ENCODE measurements around the gene KCNQ1. TPM values are rescaled to one million over a fixed set of nuclear protein-coding genes. Genes with fewer than 3 reads are reported as not detected.
A peak's percentile ranks its signal among the peaks of the same experiment; 100 is the strongest.

The KCNQ1 gene
- total RNA-seq, 1 donor from 2014 or later, result 1.6 TPM

- TF ChIP-seq CTCF (IDR thresholded peaks at IDR 0.05; ENCODE audit: insufficient read depth, low read length, severe bottlenecking), result no peak
- no peaks in the 10 kb centered on the region for H3K27me3 ChIP-seq (ENCODE audit: control insufficient read depth, insufficient read depth, low read length)
- FAIRE-seq (no peak), DNase-seq (ENCODE audit: low read depth) (no peak)
- H3K36me3 ChIP-seq (ENCODE audit: control insufficient read depth, insufficient read depth, low read length), result no peaks in the 10 kb centered on the region
- H3K4me3 ChIP-seq (ENCODE audit: low read depth, low read length), result no peak overlapping the region
Observed at GRCh38 chr11:2706321-2706720, 261.5 kb downstream of the KCNQ1 start.

GRCh38 chr11:2707736-2708135 is 262.9 kb downstream of the KCNQ1 start:
- FAIRE-seq (no peak), DNase-seq (ENCODE audit: low read depth) (no peak)
- no peak for TF ChIP-seq CTCF (IDR thresholded peaks at IDR 0.05; ENCODE audit: insufficient read depth, low read length, severe bottlenecking)
- Histone ChIP-seq H3K36me3 (ENCODE audit: control insufficient read depth, insufficient read depth, low read length) (no peaks in the 10 kb centered on the region), H3K27me3 (ENCODE audit: control insufficient read depth, insufficient read depth, low read length) (no peaks in the 10 kb centered on the region), H3K4me3 (ENCODE audit: low read depth, low read length) (no peak overlapping the region)

- TF ChIP-seq CTCF (IDR thresholded peaks at IDR 0.05; ENCODE audit: insufficient read depth, low read length, severe bottlenecking), result no peak
- no peak for DNase-seq (ENCODE audit: low read depth)
- FAIRE-seq, result no peak
- H3K4me3 ChIP-seq (ENCODE audit: low read depth, low read length), result no peak overlapping the region
- H3K36me3 ChIP-seq (ENCODE audit: control insufficient read depth, insufficient read depth, low read length), result no peaks in the 10 kb centered on the region
- no peaks in the 10 kb centered on the region for H3K27me3 ChIP-seq (ENCODE audit: control insufficient read depth, insufficient read depth, low read length)
Observed at GRCh38 chr11:2708151-2708581, 263.4 kb downstream of the KCNQ1 start.

GRCh38 chr11:2708757-2709281 is 264.0 kb downstream of the KCNQ1 start:
- Histone ChIP-seq H3K27me3 (ENCODE audit: control insufficient read depth, insufficient read depth, low read length) (no peaks in the 10 kb centered on the region), H3K4me3 (ENCODE audit: low read depth, low read length) (no peak overlapping the region), H3K36me3 (ENCODE audit: control insufficient read depth, insufficient read depth, low read length) (no peaks in the 10 kb centered on the region)
- no peak for FAIRE-seq
- DNase-seq (ENCODE audit: low read depth), result no peak
- no peak for TF ChIP-seq CTCF (IDR thresholded peaks at IDR 0.05; ENCODE audit: insufficient read depth, low read length, severe bottlenecking)

- Histone ChIP-seq H3K4me3 (ENCODE audit: low read depth, low read length) (no peak overlapping the region), H3K27me3 (ENCODE audit: control insufficient read depth, insufficient read depth, low read length) (no peaks in the 10 kb centered on the region), H3K36me3 (ENCODE audit: control insufficient read depth, insufficient read depth, low read length) (no peaks in the 10 kb centered on the region)
- FAIRE-seq, result no peak
- DNase-seq (ENCODE audit: low read depth), result no peak
- no peak for TF ChIP-seq CTCF (IDR thresholded peaks at IDR 0.05; ENCODE audit: insufficient read depth, low read length, severe bottlenecking)
Observed at GRCh38 chr11:2709429-2709828, 264.6 kb downstream of the KCNQ1 start.

- TF ChIP-seq CTCF (IDR thresholded peaks at IDR 0.05; ENCODE audit: insufficient read depth, low read length, severe bottlenecking), result no peak
- Histone ChIP-seq H3K27me3 (ENCODE audit: control insufficient read depth, insufficient read depth, low read length) (no peaks in the 10 kb centered on the region), H3K36me3 (ENCODE audit: control insufficient read depth, insufficient read depth, low read length) (no peaks in the 10 kb centered on the region), H3K4me3 (ENCODE audit: low read depth, low read length) (no peak overlapping the region)
- DNase-seq (ENCODE audit: low read depth), result no peak
- FAIRE-seq, result peak; percentile 18
Observed at GRCh38 chr11:2711161-2711560, 266.4 kb downstream of the KCNQ1 start.

Measured in bronchial epithelial cell (primary cell).